Nephron (organoid): Measurements from ENCODE around the gene SIGLEC15.
"Not testable (repeated sequence)": the region's sequence is repeated elsewhere in the genome, so short reads cannot be mapped to it uniquely, and the experiment has no call there.

Experiments used
- H3K27ac Mint-ChIP-seq, 3 experiments: 2 replicates each; pipeline ENCODE4 v1.8.0; 2020; ENCODE audit warnings: mixed read lengths in 3 of 3, mild to moderate bottlenecking in 2 of 3, moderate library complexity in 1 of 3
- H3K27me3 Mint-ChIP-seq: 2 replicates; pipeline ENCODE4 v1.8.0; 2021; ENCODE audit warnings: low read depth, mild to moderate bottlenecking, moderate library complexity, mixed read lengths
- H3K36me3 Mint-ChIP-seq: 2 replicates; pipeline ENCODE4 v1.8.0; 2020; ENCODE audit warnings: low read depth, mixed read lengths
- H3K4me1 Mint-ChIP-seq: 2 replicates; pipeline ENCODE4 v1.8.0; 2020; ENCODE audit warnings: mixed read lengths
- H3K4me3 Mint-ChIP-seq, 3 experiments: 2 replicates each; pipeline ENCODE4 v1.8.0; 2020; ENCODE audit warnings: mild to moderate bottlenecking in 3 of 3, mixed read lengths in 3 of 3, moderate library complexity in 2 of 3
- H3K9me3 Mint-ChIP-seq: 2 replicates; pipeline ENCODE4 v1.8.0; 2020; ENCODE audit warnings: mixed read lengths
- TF ChIP-seq, protein P1 (sequence below), 3 experiments: fragments of 200-600 bp; sonication (generic); IDR thresholded peaks; one replicate each; pipeline ENCODE4 v1.5.0; 2021; ENCODE audit warnings: antibody characterized with exemption in 3 of 3; ENCODE audit not compliant: unreplicated experiment in 3 of 3

SIGLEC15 gene

DNA sequence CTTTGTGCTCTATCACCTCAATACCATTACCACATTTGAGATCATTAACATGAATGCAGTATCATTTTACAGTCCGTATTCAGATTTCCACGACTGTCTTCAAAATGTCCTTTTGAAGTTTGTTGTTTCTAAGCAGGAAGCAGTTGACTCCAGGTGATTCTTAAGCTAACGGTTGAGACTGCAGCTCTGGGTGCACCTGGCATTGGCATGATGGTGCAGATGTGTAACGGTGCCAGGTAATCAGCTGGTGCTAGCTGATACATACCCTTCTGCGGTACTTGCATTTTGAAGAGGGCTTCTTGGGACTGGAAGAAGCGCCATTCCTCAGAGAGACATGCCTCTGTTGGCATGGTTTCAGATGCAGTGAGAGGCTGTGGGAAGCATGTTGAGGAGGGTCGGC lies 19.5 kb downstream of the SIGLEC15 start:
- Mint-ChIP-seq H3K36me3 (peaks cover 11% of the 10 kb centered on the region), H3K27me3 (peaks cover 8% of the 10 kb centered on the region), H3K4me3 (no peak overlapping the region), H3K9me3 (no peaks in the 10 kb centered on the region), H3K27ac (no peak overlapping the region), H3K4me1 (no peaks in the 10 kb centered on the region)
- TF ChIP-seq, protein P1, sequence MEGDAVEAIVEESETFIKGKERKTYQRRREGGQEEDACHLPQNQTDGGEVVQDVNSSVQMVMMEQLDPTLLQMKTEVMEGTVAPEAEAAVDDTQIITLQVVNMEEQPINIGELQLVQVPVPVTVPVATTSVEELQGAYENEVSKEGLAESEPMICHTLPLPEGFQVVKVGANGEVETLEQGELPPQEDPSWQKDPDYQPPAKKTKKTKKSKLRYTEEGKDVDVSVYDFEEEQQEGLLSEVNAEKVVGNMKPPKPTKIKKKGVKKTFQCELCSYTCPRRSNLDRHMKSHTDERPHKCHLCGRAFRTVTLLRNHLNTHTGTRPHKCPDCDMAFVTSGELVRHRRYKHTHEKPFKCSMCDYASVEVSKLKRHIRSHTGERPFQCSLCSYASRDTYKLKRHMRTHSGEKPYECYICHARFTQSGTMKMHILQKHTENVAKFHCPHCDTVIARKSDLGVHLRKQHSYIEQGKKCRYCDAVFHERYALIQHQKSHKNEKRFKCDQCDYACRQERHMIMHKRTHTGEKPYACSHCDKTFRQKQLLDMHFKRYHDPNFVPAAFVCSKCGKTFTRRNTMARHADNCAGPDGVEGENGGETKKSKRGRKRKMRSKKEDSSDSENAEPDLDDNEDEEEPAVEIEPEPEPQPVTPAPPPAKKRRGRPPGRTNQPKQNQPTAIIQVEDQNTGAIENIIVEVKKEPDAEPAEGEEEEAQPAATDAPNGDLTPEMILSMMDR (IDR thresholded peaks at IDR 0.05; ENCODE audit: unreplicated experiment in 3 of 3) = no peak

DNA sequence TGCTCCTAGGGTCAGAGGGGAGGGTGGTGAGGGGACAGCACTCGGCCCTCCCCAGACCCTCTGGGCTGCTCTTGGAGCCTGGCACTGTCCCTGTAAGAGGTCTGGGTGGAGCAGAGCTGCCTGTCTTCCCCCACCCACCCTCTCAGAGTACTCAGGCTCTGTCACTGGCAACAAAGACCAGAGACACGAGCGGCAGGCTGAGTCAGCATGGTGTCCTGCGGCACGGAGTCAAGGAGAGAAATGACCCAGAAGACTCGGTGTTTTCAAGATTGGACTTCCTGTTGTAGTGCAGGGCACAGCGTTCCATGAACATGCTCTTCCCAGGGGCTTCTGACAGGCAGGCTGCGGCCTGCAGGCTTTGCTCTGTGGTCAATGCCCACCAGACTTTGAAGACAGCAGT lies 19.9 kb downstream of the SIGLEC15 start:
- TF ChIP-seq, protein P1 (IDR thresholded peaks at IDR 0.05; ENCODE audit: unreplicated experiment in 3 of 3) = no peak
- H3K27ac Mint-ChIP-seq = no peak overlapping the region
- no peaks in the 10 kb centered on the region for H3K9me3 Mint-ChIP-seq
- H3K4me1 Mint-ChIP-seq = no peaks in the 10 kb centered on the region
- H3K36me3 Mint-ChIP-seq = peaks cover 14% of the 10 kb centered on the region
- no peak overlapping the region for H3K4me3 Mint-ChIP-seq
- H3K27me3 Mint-ChIP-seq = peaks cover 3% of the 10 kb centered on the region

DNA sequence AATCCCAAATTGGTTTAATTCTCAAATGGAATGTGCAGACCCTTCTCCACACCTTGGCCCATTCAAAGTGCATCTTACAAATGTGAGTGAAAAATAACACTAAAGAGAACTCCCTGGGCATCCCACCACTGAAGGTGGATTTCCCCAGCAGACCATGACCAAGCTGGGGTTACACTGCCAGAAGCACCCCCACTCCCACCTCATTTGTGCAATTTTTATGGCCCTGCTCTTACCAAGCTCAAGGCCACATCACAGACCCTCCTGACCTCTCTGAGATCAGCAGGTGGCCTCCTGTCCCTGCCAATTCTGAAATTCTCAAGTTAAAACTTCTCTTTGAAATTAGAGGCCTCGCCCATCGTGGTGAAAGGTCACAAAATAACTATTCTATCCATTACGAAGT lies 21.6 kb downstream of the SIGLEC15 start:
- peaks cover 30% of the 10 kb centered on the region for H3K36me3 Mint-ChIP-seq
- H3K4me1 Mint-ChIP-seq = no peaks in the 10 kb centered on the region
- TF ChIP-seq, protein P1 (IDR thresholded peaks at IDR 0.05; ENCODE audit: unreplicated experiment in 3 of 3) = no peak
- no peak overlapping the region for H3K4me3 Mint-ChIP-seq
- H3K27me3 Mint-ChIP-seq = no peaks in the 10 kb centered on the region
- H3K27ac Mint-ChIP-seq = no peak overlapping the region
- H3K9me3 Mint-ChIP-seq = no peaks in the 10 kb centered on the region

DNA sequence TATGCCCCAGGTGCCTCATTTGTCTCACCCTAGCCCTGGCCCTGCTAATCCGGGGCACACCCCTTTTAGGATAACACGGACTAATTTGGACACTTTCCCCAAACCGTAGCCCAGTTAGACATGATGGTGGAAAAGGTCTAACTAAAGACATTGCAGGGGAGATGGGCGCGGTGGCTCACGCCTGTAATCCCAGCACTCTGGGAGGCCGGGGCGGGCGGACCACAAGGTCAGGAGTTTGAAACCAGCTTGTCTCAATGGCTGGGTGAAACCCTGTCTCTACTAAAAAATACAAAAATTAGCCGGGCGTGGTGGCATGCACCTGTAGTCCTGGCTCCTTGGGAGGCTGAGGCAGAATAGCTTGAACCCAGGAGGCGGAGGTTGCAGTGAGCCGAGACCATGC lies 23.2 kb downstream of the SIGLEC15 start:
- not testable (repeated sequence) for H3K4me3 Mint-ChIP-seq, H3K27ac Mint-ChIP-seq, H3K4me1 Mint-ChIP-seq, H3K27me3 Mint-ChIP-seq, H3K9me3 Mint-ChIP-seq
- peaks cover 45% of the 10 kb centered on the region for H3K36me3 Mint-ChIP-seq

DNA sequence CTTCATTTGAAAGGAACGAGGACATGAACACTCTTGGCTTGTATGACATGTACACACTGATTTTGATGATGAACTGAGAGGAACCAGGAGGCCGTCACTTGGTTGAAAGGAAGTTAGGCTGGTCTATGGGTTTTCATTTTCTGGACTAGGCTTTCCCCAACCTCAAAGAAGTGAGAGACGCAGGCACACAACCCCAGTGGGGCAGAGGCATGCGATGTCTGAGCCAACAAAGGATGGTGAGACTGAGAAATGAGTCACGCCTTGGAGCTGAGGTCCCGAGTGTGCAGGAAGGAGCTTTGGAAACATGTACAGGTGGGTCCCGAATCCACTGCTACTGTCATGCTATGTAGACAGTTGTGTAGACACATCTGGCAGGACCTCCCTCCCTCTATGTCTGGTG lies 24.1 kb downstream of the SIGLEC15 start:
- H3K4me3 Mint-ChIP-seq = no peak overlapping the region
- no peaks in the 10 kb centered on the region for H3K9me3 Mint-ChIP-seq
- TF ChIP-seq, protein P1 (IDR thresholded peaks at IDR 0.05; ENCODE audit: unreplicated experiment in 3 of 3) = no peak
- peaks cover 46% of the 10 kb centered on the region for H3K36me3 Mint-ChIP-seq
- H3K27me3 Mint-ChIP-seq = no peaks in the 10 kb centered on the region
- H3K4me1 Mint-ChIP-seq = peaks cover 7% of the 10 kb centered on the region
- H3K27ac Mint-ChIP-seq = no peak overlapping the region

DNA sequence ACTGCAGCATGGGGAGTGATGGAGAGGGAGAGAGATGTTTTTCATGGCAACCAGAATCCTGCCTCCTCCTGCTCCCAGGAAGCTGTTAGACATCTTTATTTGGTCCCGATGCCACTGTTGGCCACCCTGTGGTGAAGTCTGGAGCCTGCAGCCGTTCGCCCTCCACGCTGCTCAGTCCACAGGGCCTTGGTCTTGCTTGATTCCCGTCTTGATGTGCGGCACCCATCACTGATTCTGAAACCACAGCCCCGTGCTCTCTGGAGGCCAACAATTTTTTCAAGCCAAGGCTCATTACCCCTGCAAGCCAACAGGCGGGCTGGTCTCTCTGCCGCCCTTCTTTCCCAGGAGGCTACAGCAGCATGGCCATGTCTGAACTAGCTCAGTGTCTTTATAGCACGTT lies 24.5 kb downstream of the SIGLEC15 start:
- Mint-ChIP-seq H3K27ac (no peak overlapping the region), H3K9me3 (no peaks in the 10 kb centered on the region), H3K36me3 (peaks cover 48% of the 10 kb centered on the region), H3K27me3 (no peaks in the 10 kb centered on the region), H3K4me1 (peaks cover 7% of the 10 kb centered on the region), H3K4me3 (no peak overlapping the region)
- TF ChIP-seq, protein P1 (IDR thresholded peaks at IDR 0.05; ENCODE audit: unreplicated experiment in 3 of 3) = peak in 2 of 3 experiments; percentile 29 to 38
